CD4-positive, CD25-positive, alpha-beta regulatory T cell (primary cell): Measurements from ENCODE around the gene YKT6. TPM values are rescaled to one million over a fixed set of nuclear protein-coding genes. Genes with fewer than 3 reads are reported as not detected.

Experiments
- ATAC-seq, 2 donors: fragments of 150-1000 bp; cut with Tn5 transposase; one replicate each; pipeline ENCODE4 v1.10.0; 2021; ENCODE audit warnings: low read depth in 2 of 2, moderate number of reproducible peaks in 2 of 2, moderate library complexity in 1 of 2
- DNase-seq, 3 donors: peaks; one replicate each; pipeline versions ENCODE4 v3.0.0 to v3.0.0-alpha.2; 2012 to 2022; ENCODE audit warnings: mixed read lengths in 1 of 3
- H3K27ac ChIP-seq: one replicate; pipeline ENCODE4 v1.7.0; 2013; ENCODE audit warnings: mild to moderate bottlenecking, low read length; ENCODE audit not compliant: insufficient read depth, poor library complexity, severe bottlenecking
- H3K27me3 ChIP-seq: one replicate; pipeline ENCODE4 v1.7.0; 2013; ENCODE audit warnings: low read length; ENCODE audit not compliant: control insufficient read depth, insufficient read depth
- H3K36me3 ChIP-seq: one replicate; pipeline ENCODE4 v1.7.0; 2013; ENCODE audit warnings: mild to moderate bottlenecking, low read length, moderate library complexity; ENCODE audit not compliant: control insufficient read depth, insufficient read depth
- H3K4me1 ChIP-seq: 2 replicates; pipeline ENCODE4 v1.7.0; 2013; ENCODE audit warnings: mild to moderate bottlenecking, low read length; ENCODE audit not compliant: insufficient read depth, control insufficient read depth, poor library complexity, severe bottlenecking
- H3K4me3 ChIP-seq: one replicate; pipeline ENCODE4 v1.7.0; 2013; ENCODE audit warnings: low read depth, mild to moderate bottlenecking, low read length, moderate library complexity
- H3K9me3 ChIP-seq, 2 experiments: 1 replicate in 1 of 2; 2 replicates in 1 of 2; pipeline ENCODE4 v1.7.0; 2013; ENCODE audit warnings: low read length in 2 of 2, mild to moderate bottlenecking in 1 of 2, moderate library complexity in 1 of 2; ENCODE audit not compliant: control insufficient read depth in 2 of 2
- H3K27ac Mint-ChIP-seq, 3 donors: one replicate each; pipeline ENCODE4 v1.8.0; 2020 to 2022; ENCODE audit warnings: mild to moderate bottlenecking in 3 of 3, mixed read lengths in 3 of 3, moderate library complexity in 2 of 3
- H3K27me3 Mint-ChIP-seq: one replicate; pipeline ENCODE4 v1.8.0; 2022; ENCODE audit warnings: mild to moderate bottlenecking, mixed read lengths
- H3K36me3 Mint-ChIP-seq: one replicate; pipeline ENCODE4 v1.8.0; 2020; ENCODE audit warnings: mixed read lengths
- H3K4me1 Mint-ChIP-seq, 4 donors: one replicate each; pipeline ENCODE4 v1.8.0; 2020 to 2022; ENCODE audit warnings: mixed read lengths in 4 of 4, mild to moderate bottlenecking in 1 of 4
- H3K4me3 Mint-ChIP-seq, 4 donors: one replicate each; pipeline ENCODE4 v1.8.0; 2020 to 2022; ENCODE audit warnings: mild to moderate bottlenecking in 4 of 4, mixed read lengths in 4 of 4, moderate library complexity in 3 of 4
- H3K9me3 Mint-ChIP-seq, 7 donors: one replicate each; pipeline ENCODE4 v1.8.0; 2020 to 2022; ENCODE audit warnings: mixed read lengths in 7 of 7, mild to moderate bottlenecking in 3 of 7, moderate library complexity in 2 of 7
- polyA plus RNA-seq, 4 donors: library from polyadenylated mRNA; unstranded; fragments of 300-500 nt; fragmentation: Illumina TruSeq; gene quantifications; one replicate each; pipeline ENCODE4 v1.2.3, GENCODE V29; 2021
- total RNA-seq: library from RNA; stranded (reverse); gene quantifications from one replicate; pipeline ENCODE4 v1.2.3, GENCODE V29; 2022

Gene YKT6
- total and polyA plus RNA-seq, 5 donors from 2014 or later, result 24.7 to 79.2 (median 41.6) TPM

GRCh38 chr7:44262031-44262430 is 61.3 kb downstream of the YKT6 start:
- H3K27me3 Mint-ChIP-seq, result no peaks in the 10 kb centered on the region
- no peaks in the 10 kb centered on the region for H3K36me3 Mint-ChIP-seq
- H3K4me3 Mint-ChIP-seq, result no peak overlapping the region
- no peak for DNase-seq
- H3K4me1 Mint-ChIP-seq, result peaks cover 7 to 28% (median 12%) of the 10 kb centered on the region in 4 donors
- H3K9me3 Mint-ChIP-seq, result no peaks in the 10 kb centered on the region
- ATAC-seq, result no peak
- H3K27ac Mint-ChIP-seq, result no peak overlapping the region
- H3K27me3 ChIP-seq, result no peaks in the 10 kb centered on the region
- no peak overlapping the region for H3K27ac ChIP-seq
- H3K36me3 ChIP-seq, result no peaks in the 10 kb centered on the region
- peaks cover 18% of the 10 kb centered on the region for H3K4me1 ChIP-seq
- no peak overlapping the region for H3K4me3 ChIP-seq
- no peaks in the 10 kb centered on the region for H3K9me3 ChIP-seq

GRCh38 chr7:44263326-44264082 is 62.7 kb downstream of the YKT6 start:
- H3K4me1 ChIP-seq, result peaks cover 4% of the 10 kb centered on the region
- H3K4me3 ChIP-seq, result no peak overlapping the region
- H3K9me3 Mint-ChIP-seq, result no peaks in the 10 kb centered on the region
- H3K27me3 ChIP-seq, result no peaks in the 10 kb centered on the region
- DNase-seq (no peak), ATAC-seq (no peak)
- no peaks in the 10 kb centered on the region for H3K27me3 Mint-ChIP-seq
- H3K27ac ChIP-seq, result no peak overlapping the region
- no peaks in the 10 kb centered on the region for H3K9me3 ChIP-seq
- peaks cover 0 to 14% (median 4%) of the 10 kb centered on the region in 4 donors for H3K4me1 Mint-ChIP-seq
- H3K36me3 Mint-ChIP-seq, result no peaks in the 10 kb centered on the region
- no peak overlapping the region for H3K4me3 Mint-ChIP-seq
- H3K27ac Mint-ChIP-seq, result no peak overlapping the region
- H3K36me3 ChIP-seq, result no peaks in the 10 kb centered on the region

Other genes starting within 250 kb of the YKT6 start
- not detected for gene SPDYE1, start 203.1 kb upstream of the YKT6 start, total RNA-seq
- under 1 TPM; 0.08 to 0.17 (median 0.11) TPM for gene SPDYE1, start 203.1 kb upstream of the YKT6 start, polyA plus RNA-seq
- 104 TPM for gene DBNL, start 156.3 kb upstream of the YKT6 start, total RNA-seq
- gene DBNL, start 156.3 kb upstream of the YKT6 start, polyA plus RNA-seq, result 100 to 1,000 TPM; 138 to 206 (median 186) TPM
- gene PGAM2, start 135.4 kb upstream of the YKT6 start, total RNA-seq, result 1.1 TPM
- gene PGAM2, start 135.4 kb upstream of the YKT6 start, polyA plus RNA-seq, result not detected
- gene POLM, start 118.4 kb upstream of the YKT6 start, total RNA-seq, result 38.0 TPM
- gene POLM, start 118.4 kb upstream of the YKT6 start, polyA plus RNA-seq, result 10 to 100 TPM; 14.8 to 22.3 (median 20.2) TPM
- 4.1 TPM for gene AEBP1, start 96.6 kb upstream of the YKT6 start, total RNA-seq
- 1 to 10 TPM in 1 of 4 donors, under 1 TPM in 3; 0.51 to 1.7 (median 0.89) TPM for gene AEBP1, start 96.6 kb upstream of the YKT6 start, polyA plus RNA-seq
- 37.1 TPM for gene POLD2, start 77.4 kb upstream of the YKT6 start, total RNA-seq
- 10 to 100 TPM; 53.3 to 59.0 (median 55.0) TPM for gene POLD2, start 77.4 kb upstream of the YKT6 start, polyA plus RNA-seq
- gene MYL7, start 59.6 kb upstream of the YKT6 start, total RNA-seq, result not detected
- gene MYL7, start 59.6 kb upstream of the YKT6 start, polyA plus RNA-seq, result not detected
- gene GCK, start 11.5 kb upstream of the YKT6 start, total RNA-seq, result not detected
- 1 to 10 TPM in 1 of 4 donors, under 1 TPM in 3; 0.47 to 1.2 (median 0.57) TPM for gene GCK, start 11.5 kb upstream of the YKT6 start, polyA plus RNA-seq
- not detected for gene CAMK2B, start 124.6 kb downstream of the YKT6 start, total RNA-seq
- not detected for gene CAMK2B, start 124.6 kb downstream of the YKT6 start, polyA plus RNA-seq